H9 (cell line): ENCODE data around the gene RNF5. TPM values are rescaled to one million over a fixed set of nuclear protein-coding genes. Genes with fewer than 3 reads are reported as not detected.

Source experiments
- DNase-seq: peaks from one replicate; pipeline ENCODE4 v3.0.0-alpha.2; 2017
- H2AFZ ChIP-seq: one replicate; pipeline ENCODE4 v1.6.1; 2013; ENCODE audit warnings: mild to moderate bottlenecking, low read length, control low read depth, moderate library complexity
- H2AK5ac ChIP-seq: 2 replicates; pipeline ENCODE4 v1.6.1; 2013; ENCODE audit warnings: low read length, control low read depth, mixed read lengths; ENCODE audit not compliant: insufficient read length
- H2BK120ac ChIP-seq: one replicate; pipeline ENCODE4 v1.6.1; 2013; ENCODE audit warnings: low read depth, mild to moderate bottlenecking, low read length, control low read depth, inconsistent platforms; ENCODE audit not compliant: poor library complexity, severe bottlenecking
- H2BK12ac ChIP-seq: 2 replicates; pipeline ENCODE4 v1.6.1; 2013; ENCODE audit warnings: low read length, control low read depth, mixed read lengths, low read depth; ENCODE audit not compliant: insufficient read length
- H2BK15ac ChIP-seq: 2 replicates; pipeline ENCODE4 v1.6.1; 2013; ENCODE audit warnings: low read depth, low read length, control low read depth
- H2BK20ac ChIP-seq: one replicate; pipeline ENCODE4 v1.6.1; 2013; ENCODE audit warnings: low read depth, mild to moderate bottlenecking, low read length, control low read depth, inconsistent platforms; ENCODE audit not compliant: poor library complexity, severe bottlenecking
- H2BK5ac ChIP-seq: 2 replicates; pipeline ENCODE4 v1.6.1; 2013; ENCODE audit warnings: low read length, control low read depth, mixed read lengths; ENCODE audit not compliant: insufficient read length
- H3K14ac ChIP-seq: 2 replicates; pipeline ENCODE4 v1.6.1; 2013; ENCODE audit warnings: low read length, control low read depth; ENCODE audit not compliant: insufficient read depth
- H3K18ac ChIP-seq: 2 replicates; pipeline ENCODE4 v1.6.1; 2013; ENCODE audit warnings: low read depth, mild to moderate bottlenecking, mixed read lengths, low read length, control low read depth; ENCODE audit not compliant: insufficient read length
- H3K23ac ChIP-seq: 2 replicates; pipeline ENCODE4 v1.6.1; 2013; ENCODE audit warnings: low read length, control low read depth, mixed read lengths, low read depth; ENCODE audit not compliant: insufficient read length
- H3K23me2 ChIP-seq: 2 replicates; pipeline ENCODE4 v1.6.1; 2013; ENCODE audit warnings: low read depth, mild to moderate bottlenecking, mixed read lengths, low read length, control low read depth; ENCODE audit not compliant: insufficient read length, poor library complexity, severe bottlenecking
- H3K27ac ChIP-seq: 2 replicates; pipeline ENCODE4 v1.5.1; 2013; ENCODE audit warnings: low read length, control low read depth, mixed read lengths, low read depth; ENCODE audit not compliant: insufficient read length
- H3K27me3 ChIP-seq: 2 replicates; pipeline ENCODE4 v1.6.1; 2013; ENCODE audit warnings: low read length, control low read depth, inconsistent platforms; ENCODE audit not compliant: insufficient read depth
- H3K4ac ChIP-seq: 2 replicates; pipeline ENCODE4 v1.6.1; 2013; ENCODE audit warnings: low read depth, mild to moderate bottlenecking, control low read depth, inconsistent platforms, low read length, moderate library complexity
- H3K4me1 ChIP-seq: 2 replicates; pipeline ENCODE4 v1.6.1; 2013; ENCODE audit warnings: low read length, control low read depth, inconsistent platforms; ENCODE audit not compliant: insufficient read depth
- H3K4me2 ChIP-seq: 2 replicates; pipeline ENCODE4 v1.6.1; 2013; ENCODE audit warnings: low read length, control low read depth, mixed read lengths; ENCODE audit not compliant: insufficient read length, insufficient read depth
- H3K56ac ChIP-seq: 2 replicates; pipeline ENCODE4 v1.6.1; 2013; ENCODE audit warnings: low read depth, mild to moderate bottlenecking, mixed read lengths, low read length, control low read depth; ENCODE audit not compliant: insufficient read length
- H3K79me1 ChIP-seq: 2 replicates; pipeline ENCODE4 v1.6.1; 2013; ENCODE audit warnings: low read depth, mild to moderate bottlenecking, moderate library complexity, low read length, control low read depth, inconsistent platforms; ENCODE audit not compliant: insufficient read depth, poor library complexity, severe bottlenecking
- H3K79me2 ChIP-seq: 2 replicates; pipeline ENCODE4 v1.6.1; 2013; ENCODE audit warnings: low read length, control low read depth, inconsistent platforms; ENCODE audit not compliant: insufficient read depth
- H3K9ac ChIP-seq: 2 replicates; pipeline ENCODE4 v1.6.1; 2013; ENCODE audit warnings: low read length, control low read depth, mixed read lengths; ENCODE audit not compliant: insufficient read length; ENCODE audit errors: extremely low read depth
- H3K9me3 ChIP-seq: one replicate; pipeline ENCODE4 v1.6.1; 2013; ENCODE audit warnings: low read depth, low read length, inconsistent platforms; ENCODE audit not compliant: control insufficient read depth
- H3T11ph ChIP-seq: one replicate; pipeline ENCODE4 v1.6.1; 2013; ENCODE audit warnings: mild to moderate bottlenecking, low read length, control low read depth, inconsistent platforms
- H4K20me1 ChIP-seq: one replicate; pipeline ENCODE4 v1.6.1; 2013; ENCODE audit not compliant: control insufficient read depth, insufficient read length, insufficient read depth
- H4K5ac ChIP-seq: 2 replicates; pipeline ENCODE4 v1.6.1; 2013; ENCODE audit warnings: low read depth, mild to moderate bottlenecking, mixed read lengths, low read length, control low read depth; ENCODE audit not compliant: insufficient read length
- H4K8ac ChIP-seq: replicated peaks from 2 replicates; pipeline ENCODE4 v1.6.1; 2013; ENCODE audit warnings: low read length, control low read depth, mixed read lengths, low read depth; ENCODE audit not compliant: insufficient read length
- H4K91ac ChIP-seq: 2 replicates; pipeline ENCODE4 v1.6.1; 2013; ENCODE audit warnings: low read depth, mild to moderate bottlenecking, moderate library complexity, mixed read lengths, low read length, control low read depth; ENCODE audit not compliant: insufficient read length
- H3K27ac Mint-ChIP-seq, 3 experiments: 2 replicates in 2 of 3; 3 replicates in 1 of 3; pipeline ENCODE4 v1.8.0; 2020 to 2021; ENCODE audit warnings: mixed read lengths in 3 of 3, mild to moderate bottlenecking in 1 of 3, moderate library complexity in 1 of 3
- H3K27me3 Mint-ChIP-seq: 2 replicates; pipeline ENCODE4 v1.8.0; 2021; ENCODE audit warnings: low read depth, mild to moderate bottlenecking, moderate library complexity, mixed read lengths
- H3K36me3 Mint-ChIP-seq, 3 experiments: 2 replicates in 2 of 3; 3 replicates in 1 of 3; pipeline ENCODE4 v1.8.0; 2020 to 2021; ENCODE audit warnings: low read depth in 3 of 3, mixed read lengths in 3 of 3; ENCODE audit not compliant: insufficient read depth in 1 of 3
- H3K4me1 Mint-ChIP-seq, 2 experiments: 2 replicates each; pipeline ENCODE4 v1.8.0; 2020; ENCODE audit warnings: mixed read lengths in 2 of 2
- H3K4me3 Mint-ChIP-seq, 2 experiments: 2 replicates in 1 of 2; 3 replicates in 1 of 2; pipeline ENCODE4 v1.8.0; 2020 to 2021; ENCODE audit warnings: mild to moderate bottlenecking in 2 of 2, mixed read lengths in 2 of 2, moderate library complexity in 1 of 2
- H3K9me3 Mint-ChIP-seq, 2 experiments: 2 replicates in 1 of 2; 3 replicates in 1 of 2; pipeline ENCODE4 v1.8.0; 2020; ENCODE audit warnings: mild to moderate bottlenecking in 2 of 2, mixed read lengths in 2 of 2, moderate library complexity in 1 of 2
- WGBS: extraction: QIAGEN DNeasy Blood & Tissue Kit; methylation state at CpG from one replicate; pipeline ENCODE4 v1.1.7; 2013; ENCODE audit warnings: missing lambda C conversion rate, low lambda C conversion rate, mixed read lengths; ENCODE audit not compliant: insufficient read length; ENCODE audit errors: extremely low coverage; 5-methylcytosine and 5-hydroxymethylcytosine counted together
- total RNA-seq: library from RNA; stranded (reverse); gene quantifications from 2 replicates; pipeline ENCODE4 v1.2.1, GENCODE V29; 2021
- TF ChIP-seq, protein P1 (sequence below): fragments of 200-600 bp; sonication (generic); conservative IDR thresholded peaks from 3 replicates; pipeline ENCODE4 v1.8.0; 2021; ENCODE audit warnings: antibody characterized with exemption, mild to moderate bottlenecking

The RNF5 gene
- total RNA-seq, 1 experiment from 2014 or later: 116 TPM

DNA sequence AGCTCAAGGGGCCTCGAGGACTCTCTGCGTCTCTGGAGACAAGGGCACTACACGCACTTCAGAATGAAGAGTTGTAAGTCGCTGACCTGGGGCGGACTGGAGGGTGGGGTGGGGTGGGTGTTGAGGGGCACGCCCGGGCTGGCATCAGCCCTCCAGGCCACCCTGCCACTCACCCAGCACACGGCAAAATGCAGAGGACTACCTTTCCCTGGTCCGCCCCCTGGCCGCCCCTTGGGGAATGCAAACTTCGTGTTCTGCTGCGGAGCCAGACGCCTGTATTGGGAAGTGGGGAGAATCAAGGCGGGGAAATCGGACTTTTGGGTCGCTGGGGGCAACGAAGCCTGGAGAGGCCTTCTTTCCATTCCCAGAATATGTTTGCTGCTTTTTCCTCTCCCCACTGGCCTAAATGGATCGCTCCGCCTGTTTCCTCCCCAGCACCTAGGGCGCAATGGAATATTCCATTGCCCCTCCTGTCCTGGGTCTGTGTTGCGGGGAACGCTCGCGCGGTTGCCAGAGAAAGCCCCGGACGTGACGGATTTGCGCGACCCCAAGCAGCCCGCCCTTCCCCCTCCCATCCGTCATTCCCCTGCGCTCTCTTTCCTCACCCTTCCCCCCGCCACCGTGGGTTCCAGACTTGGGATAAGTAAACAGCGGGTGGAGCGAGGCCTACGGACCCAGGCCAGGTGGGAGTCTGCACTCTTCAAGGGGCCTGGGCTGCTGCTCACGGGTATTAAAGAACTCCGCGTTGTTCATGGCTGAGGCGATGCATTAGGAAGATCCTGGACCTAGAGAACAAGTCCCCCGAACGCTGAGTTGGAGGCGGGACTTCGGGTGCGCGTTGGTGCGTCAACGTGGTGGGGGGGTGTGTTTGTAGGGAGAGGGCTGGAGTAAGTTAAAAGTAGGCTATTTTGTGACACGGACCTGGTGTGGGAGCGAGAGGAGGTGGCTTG, 24.4 kb upstream of the RNF5 start, which contains the start of gene PPT2:
Gene PPT2, plus strand, starts transcription at position 578 of the 950 bp plus-strand sequence. CDS start 454 bp downstream, outside the sequence.
- peak; percentile 93 for DNase-seq
- WGBS: no CpG with 5 or more reads among the region's 52 CpGs
- Histone ChIP-seq H2AFZ (no peak within 1 kb of the TSS), H3K27ac (no peak within 1 kb of the TSS), H4K20me1 (no peaks in the 10 kb centered on the region), H3K56ac (no peak within 1 kb of the TSS), H3K18ac (peak within 1 kb of the TSS; percentile 54), H3K27me3 (no peaks in the 10 kb centered on the region; the same call in 1 of the 2 replicates), H3K4ac (no peak within 1 kb of the TSS), H2BK12ac (no peak within 1 kb of the TSS), H2BK120ac (no peak within 1 kb of the TSS), H3K23ac (no peak within 1 kb of the TSS), H3K9me3 (no peaks in the 10 kb centered on the region), H2BK20ac (no peak within 1 kb of the TSS), H2BK5ac (no peak within 1 kb of the TSS), H4K5ac (no peak within 1 kb of the TSS), H3T11ph (no peak within 1 kb of the TSS), H4K8ac (no peak within 1 kb of the TSS), H3K79me1 (no peaks in the 10 kb centered on the region), H3K23me2 (peaks cover 35% of the 10 kb centered on the region), H4K91ac (no peak within 1 kb of the TSS), H3K79me2 (no peaks in the 10 kb centered on the region; the same call in 1 of the 2 replicates), H3K14ac (peak within 1 kb of the TSS; percentile 72; the same call in 1 of the 2 replicates), H3K9ac (peak within 1 kb of the TSS; percentile 60), H3K4me2 (peak within 1 kb of the TSS; percentile 81), H3K4me1 (peaks cover 2% of the 10 kb centered on the region; the same call in 1 of the 2 replicates), H2BK15ac (no peak within 1 kb of the TSS), H2AK5ac (no peak within 1 kb of the TSS)
- H3K4me3 Mint-ChIP-seq: peak within 1 kb of the TSS; percentile 97 to 98
- peak within 1 kb of the TSS; percentile 76 to 99 (median 99) for H3K27ac Mint-ChIP-seq
- H3K9me3 Mint-ChIP-seq: no peaks in the 10 kb centered on the region
- TF ChIP-seq, protein P1, sequence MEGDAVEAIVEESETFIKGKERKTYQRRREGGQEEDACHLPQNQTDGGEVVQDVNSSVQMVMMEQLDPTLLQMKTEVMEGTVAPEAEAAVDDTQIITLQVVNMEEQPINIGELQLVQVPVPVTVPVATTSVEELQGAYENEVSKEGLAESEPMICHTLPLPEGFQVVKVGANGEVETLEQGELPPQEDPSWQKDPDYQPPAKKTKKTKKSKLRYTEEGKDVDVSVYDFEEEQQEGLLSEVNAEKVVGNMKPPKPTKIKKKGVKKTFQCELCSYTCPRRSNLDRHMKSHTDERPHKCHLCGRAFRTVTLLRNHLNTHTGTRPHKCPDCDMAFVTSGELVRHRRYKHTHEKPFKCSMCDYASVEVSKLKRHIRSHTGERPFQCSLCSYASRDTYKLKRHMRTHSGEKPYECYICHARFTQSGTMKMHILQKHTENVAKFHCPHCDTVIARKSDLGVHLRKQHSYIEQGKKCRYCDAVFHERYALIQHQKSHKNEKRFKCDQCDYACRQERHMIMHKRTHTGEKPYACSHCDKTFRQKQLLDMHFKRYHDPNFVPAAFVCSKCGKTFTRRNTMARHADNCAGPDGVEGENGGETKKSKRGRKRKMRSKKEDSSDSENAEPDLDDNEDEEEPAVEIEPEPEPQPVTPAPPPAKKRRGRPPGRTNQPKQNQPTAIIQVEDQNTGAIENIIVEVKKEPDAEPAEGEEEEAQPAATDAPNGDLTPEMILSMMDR: peak; percentile 43; the same call in 1 of the 3 replicates
- H3K27me3 Mint-ChIP-seq: peaks cover 4% of the 10 kb centered on the region
- H3K36me3 Mint-ChIP-seq: peaks cover 24 to 35% (median 25%) of the 10 kb centered on the region in 3 experiments
- H3K4me1 Mint-ChIP-seq: peaks cover 35 to 43% of the 10 kb centered on the region in 2 experiments
